WTC11 (cell line): ENCODE data around the gene CIT. TPM values are rescaled to one million over a fixed set of nuclear protein-coding genes. Genes with fewer than 3 reads are reported as not detected.
A peak's percentile ranks its signal among the peaks of the same experiment; 100 is the strongest.

Experiments
- ATAC-seq: fragments of 200-7000 bp; cut with Tn5 transposase; 2 replicates; pipeline ENCODE4 v1.10.0; 2021; ENCODE audit warnings: mild to moderate bottlenecking, moderate library complexity
- CTCF ChIA-PET: fragments of 300-600 bp; sonication (Branson Sonifier 250); formaldehyde crosslinking; loops from one replicate; lab custom pipeline; 2021; ENCODE audit warnings: antibody characterized with exemption; lab: Charles Lee
- POLR2A ChIA-PET: fragments of 350-600 bp; sonication (Branson Sonifier 250); formaldehyde crosslinking; loops from one replicate; lab custom pipeline; 2021; ENCODE audit warnings: antibody characterized with exemption; lab: Charles Lee
- DNase-seq: peaks from one replicate; pipeline ENCODE4 v3.0.0; 2021; ENCODE audit warnings: low spot score
- H3K27ac Mint-ChIP-seq: 2 replicates; pipeline ENCODE4 v1.8.0; 2021; ENCODE audit warnings: mixed read lengths
- H3K27me3 Mint-ChIP-seq: 2 replicates; pipeline ENCODE4 v1.8.0; 2021; ENCODE audit warnings: low read depth, mild to moderate bottlenecking, moderate library complexity, mixed read lengths
- H3K36me3 Mint-ChIP-seq: 2 replicates; pipeline ENCODE4 v1.8.0; 2021; ENCODE audit warnings: mixed read lengths
- H3K4me1 Mint-ChIP-seq: 2 replicates; pipeline ENCODE4 v1.8.0; 2022; ENCODE audit warnings: mixed read lengths
- H3K4me3 Mint-ChIP-seq: 2 replicates; pipeline ENCODE4 v1.8.0; 2021; ENCODE audit warnings: mild to moderate bottlenecking, moderate library complexity, mixed read lengths
- H3K9me3 Mint-ChIP-seq: 2 replicates; pipeline ENCODE4 v1.8.0; 2021; ENCODE audit warnings: mixed read lengths
- AR ChIP-seq: fragments of 250-450 bp; sonication (Bioruptor Pico); IDR thresholded peaks from 2 replicates; pipeline ENCODE4 v1.9.0; 2021; ENCODE audit warnings: mild to moderate bottlenecking
- CREM ChIP-seq: sonication (generic); formaldehyde crosslinking; IDR thresholded peaks from 2 replicates; pipeline ENCODE4 v1.8.1; 2022; ENCODE audit warnings: mild to moderate bottlenecking, missing genetic modification reagents, moderate library complexity
- E2F4 ChIP-seq: sonication (generic); formaldehyde crosslinking; IDR thresholded peaks from 2 replicates; pipeline ENCODE4 v1.8.1; 2022; ENCODE audit warnings: low read depth, mild to moderate bottlenecking, moderate library complexity, missing genetic modification reagents, borderline replicate concordance
- FOXJ3 ChIP-seq: sonication (generic); formaldehyde crosslinking; IDR thresholded peaks from 2 replicates; pipeline ENCODE4 v1.9.0; 2021; ENCODE audit warnings: missing genetic modification reagents, mild to moderate bottlenecking, borderline replicate concordance
- GRHL2 ChIP-seq: fragments of 250-450 bp; sonication (Bioruptor Pico); IDR thresholded peaks from 2 replicates; pipeline ENCODE4 v1.8.0; 2022; ENCODE audit warnings: mild to moderate bottlenecking, moderate library complexity; ENCODE audit not compliant: insufficient replicate concordance, severe bottlenecking
- HMGA2 ChIP-seq: fragments of 250-450 bp; sonication (Bioruptor Pico); IDR thresholded peaks from 2 replicates; pipeline ENCODE4 v1.4.0; 2021; ENCODE audit warnings: mild to moderate bottlenecking, moderate library complexity
- HMGXB4 ChIP-seq: sonication (generic); formaldehyde crosslinking; IDR thresholded peaks from 2 replicates; pipeline ENCODE4 v1.8.1; 2023; ENCODE audit warnings: mild to moderate bottlenecking, moderate library complexity, missing genetic modification reagents
- JUN ChIP-seq: sonication (generic); formaldehyde crosslinking; IDR thresholded peaks from 2 replicates; pipeline ENCODE4 v1.8.0; 2023; ENCODE audit warnings: mild to moderate bottlenecking, missing genetic modification reagents
- MYBL2 ChIP-seq: sonication (generic); formaldehyde crosslinking; IDR thresholded peaks from 2 replicates; pipeline ENCODE4 v1.8.1; 2023; ENCODE audit warnings: mild to moderate bottlenecking, moderate library complexity, missing genetic modification reagents
- NR1H2 ChIP-seq: sonication (generic); formaldehyde crosslinking; IDR thresholded peaks from 2 replicates; pipeline ENCODE4 v1.9.0; 2021; ENCODE audit warnings: mild to moderate bottlenecking, moderate library complexity, missing genetic modification reagents
- SMAD4 ChIP-seq: sonication (generic); formaldehyde crosslinking; IDR thresholded peaks from 2 replicates; pipeline ENCODE4 v1.8.0; 2022; ENCODE audit warnings: mild to moderate bottlenecking, missing genetic modification reagents
- TEAD1 ChIP-seq: sonication (generic); formaldehyde crosslinking; IDR thresholded peaks from 2 replicates; pipeline ENCODE4 v1.8.0; 2022; ENCODE audit warnings: mild to moderate bottlenecking, missing genetic modification reagents
- TEAD4 ChIP-seq: sonication (generic); formaldehyde crosslinking; IDR thresholded peaks from 2 replicates; pipeline ENCODE4 v1.8.0; 2022; ENCODE audit warnings: mild to moderate bottlenecking, missing genetic modification reagents
- USF1 ChIP-seq: sonication (generic); formaldehyde crosslinking; IDR thresholded peaks from 2 replicates; pipeline ENCODE4 v1.8.0; 2022; ENCODE audit warnings: mild to moderate bottlenecking, missing genetic modification reagents
- ZBTB43 ChIP-seq: sonication (generic); formaldehyde crosslinking; IDR thresholded peaks from 2 replicates; pipeline ENCODE4 v1.8.1; 2023; ENCODE audit warnings: mild to moderate bottlenecking, missing genetic modification reagents
- ZMAT4 ChIP-seq: fragments of 250-450 bp; sonication (Bioruptor Pico); IDR thresholded peaks from 2 replicates; pipeline ENCODE4 v1.9.0; 2021; ENCODE audit warnings: mild to moderate bottlenecking
- ZNF121 ChIP-seq: sonication (generic); formaldehyde crosslinking; IDR thresholded peaks from 2 replicates; pipeline ENCODE4 v1.8.0; 2023; ENCODE audit warnings: missing genetic modification reagents
- ZNF138 ChIP-seq: sonication (generic); formaldehyde crosslinking; conservative IDR thresholded peaks from 2 replicates; pipeline ENCODE4 v1.8.1; 2022; ENCODE audit warnings: mild to moderate bottlenecking, moderate library complexity, missing genetic modification reagents
- ZNF263 ChIP-seq: sonication (generic); formaldehyde crosslinking; IDR thresholded peaks from 2 replicates; pipeline ENCODE4 v1.8.1; 2022; ENCODE audit warnings: low read depth, mild to moderate bottlenecking, moderate library complexity, missing genetic modification reagents
- ZNF317 ChIP-seq: sonication (generic); formaldehyde crosslinking; IDR thresholded peaks from 2 replicates; pipeline ENCODE4 v1.8.1; 2023; ENCODE audit warnings: low read depth, mild to moderate bottlenecking, moderate library complexity, missing genetic modification reagents, borderline replicate concordance
- ZNF416 ChIP-seq: fragments of 250-450 bp; sonication (Bioruptor Pico); IDR thresholded peaks from 2 replicates; pipeline ENCODE4 v1.9.0; 2021; ENCODE audit warnings: mild to moderate bottlenecking, inconsistent platforms
- total RNA-seq: library from RNA; stranded (reverse); gene quantifications from 3 replicates; pipeline ENCODE4 v1.2.3, GENCODE V29; 2021

The CIT gene
- total RNA-seq, 1 experiment from 2014 or later = 65.4 TPM

GRCh38 chr12:119685375-119685774, 191.7 kb downstream of the CIT start (continued):
- TF ChIP-seq E2F4 (no peak), ZMAT4 (CRISPR knock-in tag) (no peak), ZNF416 (CRISPR knock-in tag) (no peak), FOXJ3 (CRISPR knock-in tag) (no peak)

GRCh38 chr12:119684711-119685369, 192.3 kb downstream of the CIT start:
- Mint-ChIP-seq H3K36me3 (peaks cover 51% of the 10 kb centered on the region), H3K4me1 (peaks cover 7% of the 10 kb centered on the region)
- no peak for DNase-seq
- no peak for TF ChIP-seq ZNF317 (CRISPR knock-in tag)
- TF ChIP-seq ZNF138 (CRISPR knock-in tag) = no peak
- no peak for TF ChIP-seq AR (CRISPR knock-in tag)
- no peak for TF ChIP-seq GRHL2 (CRISPR knock-in tag)
- no peak for TF ChIP-seq NR1H2
- no peak for TF ChIP-seq ZNF121
- no peak for TF ChIP-seq ZNF263 (CRISPR knock-in tag)
- no peak for TF ChIP-seq HMGA2 (CRISPR knock-in tag)
- no peak for TF ChIP-seq TEAD4
- TF ChIP-seq, all 79 proteins: peak for 0
- ChIA-PET POLR2A (no interaction called here), CTCF (interaction anchor here (0.5 to 2.8 kb wide), 3 partner anchors 10 to 885 kb away, joined by 3 to 15 read pairs (median 3); no protein-coding TSS in a partner anchor)
- ATAC-seq = no peak
- Mint-ChIP-seq H3K4me3 (no peak overlapping the region), H3K9me3 (no peaks in the 10 kb centered on the region), H3K27ac (no peak overlapping the region), H3K27me3 (no peaks in the 10 kb centered on the region)

- POLR2A ChIA-PET = no interaction called here
- TF ChIP-seq ZBTB43 (no peak), TEAD1 (no peak), SMAD4 (no peak), USF1 (CRISPR knock-in tag) (no peak), JUN (no peak), CREM (CRISPR knock-in tag) (no peak), MYBL2 (CRISPR knock-in tag) (no peak), HMGXB4 (no peak)
- CTCF ChIA-PET = interaction anchor here (1.1 to 3.5 kb wide), 2 partner anchors 11 to 97 kb away, joined by 3 to 15 read pairs; no protein-coding TSS in a partner anchor
- H3K4me1 Mint-ChIP-seq = peaks cover 13% of the 10 kb centered on the region
- H3K36me3 Mint-ChIP-seq = peaks cover 57% of the 10 kb centered on the region
- no peak overlapping the region for H3K4me3 Mint-ChIP-seq
- no peaks in the 10 kb centered on the region for H3K9me3 Mint-ChIP-seq
- no peak for ATAC-seq
- DNase-seq = no peak
- peak overlapping the region; percentile 67; the same call in 1 of the 2 replicates for H3K27ac Mint-ChIP-seq
- H3K27me3 Mint-ChIP-seq = no peaks in the 10 kb centered on the region
Measured at GRCh38 chr12:119683816-119684215, 193.3 kb downstream of the CIT start.
